ENCODE measurements around the gene SERINC3. TPM values are rescaled to one million over a fixed set of nuclear protein-coding genes. Genes with fewer than 3 reads are reported as not detected.

The SERINC3 gene
- total and polyA plus RNA-seq, 2 donors (not counting 3 experiments of a cell fraction or from before 2014, with no cell fraction given), result 83.7 to 177 TPM

DNA sequence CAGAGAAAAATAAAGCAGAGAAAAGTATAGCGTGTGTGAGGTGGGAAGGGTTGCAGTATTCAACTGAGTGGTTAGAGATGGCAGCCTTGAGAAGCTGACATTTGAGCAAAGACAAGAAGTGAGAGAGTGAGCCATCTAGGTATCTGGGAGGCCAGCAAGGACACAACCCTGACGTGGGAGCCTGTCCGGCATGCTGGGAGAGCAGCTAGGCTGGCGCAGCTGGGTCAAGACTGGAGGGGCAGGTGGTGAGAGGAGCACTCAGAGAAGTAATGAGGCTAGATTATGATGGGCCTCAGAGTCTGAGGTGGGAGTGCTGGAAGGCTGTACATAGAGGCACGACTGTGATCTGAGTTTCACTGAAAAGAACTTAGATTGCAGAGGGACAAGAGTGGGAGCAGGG, 33.3 kb downstream of the SERINC3 start:
- Histone ChIP-seq H3K9me1 (replicated peaks; ENCODE audit: control insufficient read depth, extremely low read depth, insufficient read depth, low read length) (no peaks in the 10 kb centered on the region), H3K4me2 (ENCODE audit: insufficient read depth, low read length) (no peak overlapping the region), H3K79me2 (ENCODE audit: control insufficient read depth, insufficient read depth, low read length) (no peaks in the 10 kb centered on the region), H3K4me1 (ENCODE audit: control insufficient read depth, extremely low read depth, insufficient read depth, low read length) (no peaks in the 10 kb centered on the region), H3K9ac (replicated peaks; ENCODE audit: extremely low read depth, insufficient read depth, low read length) (no peak overlapping the region), H3K36me3 (ENCODE audit: control insufficient read depth in 2 of 2, extremely low read depth in 1 of 2, insufficient read depth in 2 of 2, low read length in 2 of 2) (peaks cover 6 to 20% of the 10 kb centered on the region in 2 experiments), H3K9me3 (replicated peaks; ENCODE audit: control insufficient read depth, insufficient read depth, low read length) (no peaks in the 10 kb centered on the region), H3K27me3 (ENCODE audit: control insufficient read depth in 2 of 2, insufficient read depth in 2 of 2, low read length in 2 of 2) (no peaks in the 10 kb centered on the region), H4K20me1 (replicated peaks; ENCODE audit: control insufficient read depth, extremely low read depth, insufficient read depth, low read length) (no peaks in the 10 kb centered on the region), H2AFZ (ENCODE audit: low read depth, low read length) (no peak overlapping the region), H3K27ac (ENCODE audit: insufficient read depth, low read depth, low read length) (no peak overlapping the region), H3K4me3 (replicated peaks in 1 of 3; ENCODE audit: insufficient read depth in 1 of 3, low read depth in 1 of 3, low read length in 3 of 3) (no peak overlapping the region)
- dilution Hi-C loops (cut with MboI; ENCODE audit: extremely low pct_ligation_motif_present, low sequenced_read_pairs) (no loop called here), intact Hi-C loops (cut with micrococcal nuclease) (no loop called here)
- FAIRE-seq, result no peak
- BruUV-seq (replicated peaks), result no TSS peak
- no peak for DNase-seq (ENCODE audit: low read depth, low spot score)
- POLR2A ChIA-PET, result no interaction called here
- CTCF ChIA-PET, result interaction anchor here (1.4 to 1.7 kb wide), 2 partner anchors 104 to 121 kb away, joined by 4 read pairs; no protein-coding TSS in a partner anchor
- no peak for TF ChIP-seq MYC (IDR thresholded peaks at IDR 0.05; ENCODE audit: low read depth, low read length)
- TF ChIP-seq POLR2AphosphoS5 (IDR thresholded peaks at IDR 0.05; ENCODE audit: insufficient read depth, low read depth, low read length), result no peak
- no peak for TF ChIP-seq FOS (IDR thresholded peaks at IDR 0.05; ENCODE audit: borderline replicate concordance, insufficient read depth, low read length)
- TF ChIP-seq EZH2 (IDR thresholded peaks at IDR 0.05; ENCODE audit: borderline replicate concordance, low read depth, low read length, severe bottlenecking), result no peak
- TF ChIP-seq POLR2A (IDR thresholded peaks at IDR 0.05; ENCODE audit: low read depth, low read length), result no peak
- no peak for TF ChIP-seq JUN (IDR thresholded peaks at IDR 0.05; ENCODE audit: borderline replicate concordance, insufficient read depth, insufficient read length, low read depth)
- TF ChIP-seq GATA2 (IDR thresholded peaks at IDR 0.05; ENCODE audit: insufficient read depth, insufficient read length, low read depth, low read length), result no peak
- no peak for TF ChIP-seq MAX (IDR thresholded peaks at IDR 0.05; ENCODE audit: insufficient read depth, insufficient read length)
- TF ChIP-seq, protein P1, sequence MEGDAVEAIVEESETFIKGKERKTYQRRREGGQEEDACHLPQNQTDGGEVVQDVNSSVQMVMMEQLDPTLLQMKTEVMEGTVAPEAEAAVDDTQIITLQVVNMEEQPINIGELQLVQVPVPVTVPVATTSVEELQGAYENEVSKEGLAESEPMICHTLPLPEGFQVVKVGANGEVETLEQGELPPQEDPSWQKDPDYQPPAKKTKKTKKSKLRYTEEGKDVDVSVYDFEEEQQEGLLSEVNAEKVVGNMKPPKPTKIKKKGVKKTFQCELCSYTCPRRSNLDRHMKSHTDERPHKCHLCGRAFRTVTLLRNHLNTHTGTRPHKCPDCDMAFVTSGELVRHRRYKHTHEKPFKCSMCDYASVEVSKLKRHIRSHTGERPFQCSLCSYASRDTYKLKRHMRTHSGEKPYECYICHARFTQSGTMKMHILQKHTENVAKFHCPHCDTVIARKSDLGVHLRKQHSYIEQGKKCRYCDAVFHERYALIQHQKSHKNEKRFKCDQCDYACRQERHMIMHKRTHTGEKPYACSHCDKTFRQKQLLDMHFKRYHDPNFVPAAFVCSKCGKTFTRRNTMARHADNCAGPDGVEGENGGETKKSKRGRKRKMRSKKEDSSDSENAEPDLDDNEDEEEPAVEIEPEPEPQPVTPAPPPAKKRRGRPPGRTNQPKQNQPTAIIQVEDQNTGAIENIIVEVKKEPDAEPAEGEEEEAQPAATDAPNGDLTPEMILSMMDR (IDR thresholded peaks at IDR 0.05; ENCODE audit: extremely low read depth in 1 of 2, insufficient read depth in 1 of 2, low read depth in 1 of 2, low read length in 2 of 2), result no peak

Data from endothelial cell of umbilical vein (primary cell).